IMR-90 (cell line): ENCODE results near the gene SH2D1B. TPM values are rescaled to one million over a fixed set of nuclear protein-coding genes. Genes with fewer than 3 reads are reported as not detected.

Experiments
- ATAC-seq: fragments of 200-7000 bp; cut with Tn5 transposase; 2 replicates; pipeline ENCODE4 v1.9.1; 2020; ENCODE audit warnings: low read depth, mild to moderate bottlenecking, moderate library complexity
- BruUV-seq: library from RNA; stranded (reverse); fragments of 400-500 nt; replicated peaks from 2 replicates; lab custom pipeline; 2021; lab: Mats Ljungman, UMichigan
- CTCF ChIA-PET: fragments of 300-600 bp; formaldehyde crosslinking; extraction: SDS; loops from one replicate; lab custom pipeline; 2021; ENCODE audit warnings: antibody characterized with exemption; lab: Yijun Ruan, JAX
- POLR2A ChIA-PET: fragments of 300-600 bp; sonication (Branson Sonifier 250); formaldehyde crosslinking; loops from one replicate; lab custom pipeline; 2022; ENCODE audit warnings: antibody characterized with exemption; ENCODE audit not compliant: unreplicated experiment; lab: Charles Lee
- DNase-seq: peaks from one replicate; pipeline ENCODE4 v3.0.0; 2013
- H2AFZ ChIP-seq: replicated peaks from 2 replicates; pipeline ENCODE3; 2013; ENCODE audit warnings: low read length, mild to moderate bottlenecking; ENCODE audit not compliant: poor library complexity
- H2AK5ac ChIP-seq: 2 replicates; pipeline ENCODE4 v1.6.1; 2013; ENCODE audit warnings: low read depth, low read length, inconsistent platforms
- H2AK9ac ChIP-seq: replicated peaks from 2 replicates; pipeline ENCODE3; 2013; ENCODE audit warnings: mild to moderate bottlenecking, low read depth, low read length, moderate library complexity; ENCODE audit not compliant: poor library complexity
- H2BK120ac ChIP-seq: 2 replicates; pipeline ENCODE4 v1.6.1; 2013; ENCODE audit warnings: low read depth, low read length, inconsistent platforms
- H2BK15ac ChIP-seq: 3 replicates; pipeline ENCODE4 v1.6.1; 2013; ENCODE audit warnings: low read depth, low read length, inconsistent platforms
- H2BK20ac ChIP-seq: 2 replicates; pipeline ENCODE4 v1.6.1; 2013; ENCODE audit warnings: low read depth, mild to moderate bottlenecking, inconsistent platforms, low read length, moderate library complexity
- H2BK5ac ChIP-seq: 2 replicates; pipeline ENCODE4 v1.6.1; 2013; ENCODE audit warnings: mild to moderate bottlenecking, low read depth, low read length, inconsistent platforms; ENCODE audit not compliant: poor library complexity, severe bottlenecking
- H3K14ac ChIP-seq: replicated peaks from 2 replicates; pipeline ENCODE4 v1.6.1; 2013; ENCODE audit warnings: low read depth, low read length, inconsistent platforms
- H3K18ac ChIP-seq: 2 replicates; pipeline ENCODE4 v1.6.1; 2013; ENCODE audit warnings: low read depth, low read length, control low read depth
- H3K23ac ChIP-seq: 2 replicates; pipeline ENCODE4 v1.6.1; 2013; ENCODE audit warnings: low read depth, low read length, inconsistent platforms
- H3K27ac ChIP-seq: 2 replicates; pipeline ENCODE4 v1.5.1; 2013; ENCODE audit warnings: mild to moderate bottlenecking, control low read depth, low read length; ENCODE audit not compliant: insufficient read depth
- H3K27me3 ChIP-seq: 2 replicates; pipeline ENCODE4 v1.6.1; 2013; ENCODE audit warnings: low read length; ENCODE audit not compliant: control insufficient read depth, insufficient read depth
- H3K36me3 ChIP-seq: 2 replicates; pipeline ENCODE4 v1.6.1; 2013; ENCODE audit warnings: low read length, mixed read lengths; ENCODE audit not compliant: control insufficient read depth, insufficient read depth
- H3K4ac ChIP-seq: 2 replicates; pipeline ENCODE4 v1.6.1; 2013; ENCODE audit warnings: low read depth, low read length, inconsistent platforms
- H3K4me1 ChIP-seq: 2 replicates; pipeline ENCODE4 v1.6.1; 2013; ENCODE audit warnings: low read length, mixed read lengths; ENCODE audit not compliant: control insufficient read depth, insufficient read depth
- H3K4me2 ChIP-seq: 2 replicates; pipeline ENCODE4 v1.6.1; 2013; ENCODE audit warnings: low read depth, mild to moderate bottlenecking, control low read depth, low read length, moderate library complexity
- H3K4me3 ChIP-seq: 2 replicates; pipeline ENCODE4 v1.5.1; 2013; ENCODE audit warnings: low read depth, mild to moderate bottlenecking, control low read depth, low read length, moderate library complexity; ENCODE audit not compliant: insufficient read depth
- H3K56ac ChIP-seq: 2 replicates; pipeline ENCODE4 v1.6.1; 2013; ENCODE audit warnings: low read length, inconsistent platforms; ENCODE audit not compliant: insufficient read depth; ENCODE audit errors: extremely low read depth
- H3K79me1 ChIP-seq, 2 experiments: 2 replicates each; pipeline ENCODE4 v1.6.1; 2013; ENCODE audit warnings: low read length in 2 of 2, inconsistent platforms in 1 of 2, low read depth in 1 of 2
- H3K9ac ChIP-seq: 2 replicates; pipeline ENCODE4 v1.6.1; 2013; ENCODE audit warnings: low read depth, low read length, control low read depth
- H3K9me1 ChIP-seq: 2 replicates; pipeline ENCODE4 v1.6.1; 2013; ENCODE audit warnings: low read length, inconsistent platforms; ENCODE audit not compliant: insufficient read depth
- H3K9me3 ChIP-seq: 2 replicates; pipeline ENCODE4 v1.6.1; 2013; ENCODE audit warnings: low read length; ENCODE audit not compliant: control insufficient read depth, insufficient read depth
- H4K20me1 ChIP-seq: 2 replicates; pipeline ENCODE4 v1.6.1; 2013; ENCODE audit warnings: low read length, inconsistent platforms; ENCODE audit not compliant: insufficient read depth
- H4K5ac ChIP-seq: 2 replicates; pipeline ENCODE4 v1.6.1; 2013; ENCODE audit warnings: mild to moderate bottlenecking, low read depth, low read length, control low read depth
- H4K8ac ChIP-seq, 2 experiments: 2 replicates each; pipeline ENCODE4 v1.6.1; 2013; ENCODE audit warnings: low read depth in 2 of 2, low read length in 2 of 2, control low read depth in 1 of 2, inconsistent platforms in 1 of 2
- H4K91ac ChIP-seq: 2 replicates; pipeline ENCODE4 v1.6.1; 2013; ENCODE audit warnings: low read depth, low read length, inconsistent platforms; ENCODE audit not compliant: insufficient read depth
- BHLHE40 ChIP-seq: fragments of 150-350 bp; IDR thresholded peaks from 2 replicates; pipeline ENCODE4 v1.6.1; 2016; ENCODE audit warnings: mild to moderate bottlenecking, low read depth, low read length
- CEBPB ChIP-seq: IDR thresholded peaks from 2 replicates; pipeline ENCODE4 v1.6.1; 2012; ENCODE audit warnings: low read depth, low read length, improper control_type of control experiment
- CTCF ChIP-seq: conservative IDR thresholded peaks from 2 replicates; pipeline ENCODE4 v1.5.1; 2012; ENCODE audit warnings: mild to moderate bottlenecking, low read depth, low read length, improper control_type of control experiment
- ELK1 ChIP-seq: fragments of 150-350 bp; IDR thresholded peaks from 2 replicates; pipeline ENCODE4 v1.6.1; 2016; ENCODE audit warnings: low read depth, mild to moderate bottlenecking, low read length, moderate library complexity, borderline replicate concordance
- FOS ChIP-seq: fragments of 150-350 bp; IDR thresholded peaks from 2 replicates; pipeline ENCODE4 v1.6.1; 2016; ENCODE audit warnings: low read depth, low read length
- MAFK ChIP-seq: IDR thresholded peaks from 2 replicates; pipeline ENCODE4 v1.6.1; 2012; ENCODE audit warnings: low read depth, low read length, improper control_type of control experiment
- MAZ ChIP-seq: IDR thresholded peaks from 2 replicates; pipeline ENCODE4 v1.6.1; 2012; ENCODE audit warnings: low read depth, mild to moderate bottlenecking, low read length, improper control_type of control experiment, moderate library complexity, borderline replicate concordance
- MXI1 ChIP-seq: IDR thresholded peaks from 2 replicates; pipeline ENCODE4 v1.6.1; 2012; ENCODE audit warnings: low read depth, mild to moderate bottlenecking, low read length, moderate library complexity, borderline replicate concordance
- NFE2L2 ChIP-seq: fragments of 150-350 bp; IDR thresholded peaks from 2 replicates; pipeline ENCODE4 v1.6.1; 2016; ENCODE audit warnings: low read depth, mild to moderate bottlenecking, low read length
- POLR2A ChIP-seq: IDR thresholded peaks from 2 replicates; pipeline ENCODE4 v1.6.1; 2012; ENCODE audit warnings: mild to moderate bottlenecking, low read depth, low read length
- RAD21 ChIP-seq: IDR thresholded peaks from 2 replicates; pipeline ENCODE4 v1.6.1; 2012; ENCODE audit warnings: low read length, improper control_type of control experiment
- RCOR1 ChIP-seq: IDR thresholded peaks from 2 replicates; pipeline ENCODE4 v1.6.1; 2012; ENCODE audit warnings: mild to moderate bottlenecking, low read length, improper control_type of control experiment; ENCODE audit not compliant: insufficient replicate concordance
- SMC3 ChIP-seq: fragments of 150-350 bp; IDR thresholded peaks from 2 replicates; pipeline ENCODE4 v1.6.1; 2016; ENCODE audit warnings: low read depth, mild to moderate bottlenecking, antibody characterized with exemption, low read length, moderate library complexity
- USF2 ChIP-seq: fragments of 150-350 bp; IDR thresholded peaks from 2 replicates; pipeline ENCODE4 v1.6.1; 2017; ENCODE audit warnings: mild to moderate bottlenecking, antibody characterized with exemption, low read length, low read depth
- WGBS, 2 experiments: methylation state at CpG; one replicate each; pipeline versions ENCODE4 v1.1.5 to v1.1.7; 2013; ENCODE audit warnings: missing lambda C conversion rate in 2 of 2; ENCODE audit not compliant: insufficient read length in 1 of 2; ENCODE audit errors: extremely low coverage in 2 of 2; 5-methylcytosine and 5-hydroxymethylcytosine counted together
- dilution Hi-C: fragments of 300-500 bp; cut with HindIII; formaldehyde crosslinking; loops from one replicate; pipeline ENCODE4 v1.14.3; 2018; ENCODE audit warnings: low sequenced_read_pairs; ENCODE audit not compliant: unreplicated experiment
- in situ Hi-C: fragments of 300-500 bp; cut with MboI; formaldehyde crosslinking; loops from 3 replicates; pipeline ENCODE4 v1.14.3; 2019; ENCODE audit warnings: low sequenced_read_pairs, inconsistent platforms, mixed read lengths
- intact Hi-C: fragments of 100-400 bp; cut with micrococcal nuclease; formaldehyde crosslinking; loops from 2 replicates; pipeline ENCODE4 v1.10.0; 2022
- polyA plus RNA-seq, 3 experiments: library from polyadenylated mRNA; depleted of rRNA; stranded (reverse); fragments of >200 nt; gene quantifications; 2 replicates each; pipeline ENCODE4 v1.2.3, GENCODE V29; 2012; ENCODE audit warnings: low replicate concordance in 1 of 3
- total RNA-seq: library from RNA; depleted of rRNA; stranded (reverse); fragments of >200 nt; gene quantifications from 2 replicates; pipeline ENCODE4 v1.2.3, GENCODE V29; 2012

Gene SH2D1B
- total and polyA plus RNA-seq, 2 of the 4 experiments (the other 2 are of a cell fraction) = 0.03 to 0.18 TPM

GRCh38 chr1:162417650-162418049 is 5.7 kb upstream of the SH2D1B start:
- in situ Hi-C loops (no loop called here), dilution Hi-C loops (no loop called here), intact Hi-C loops (no loop called here)
- Histone ChIP-seq H2BK20ac (no peak overlapping the region), H3K14ac (no peak overlapping the region), H3K36me3 (no peaks in the 10 kb centered on the region), H2AK9ac (no peak overlapping the region), H3K27ac (no peak overlapping the region), H3K4me2 (no peak overlapping the region), H3K4me3 (no peak overlapping the region), H4K20me1 (no peaks in the 10 kb centered on the region), H2BK5ac (no peak overlapping the region), H3K23ac (no peak overlapping the region), H3K4me1 (no peaks in the 10 kb centered on the region; the same call in 1 of the 2 replicates), H2BK15ac (no peak overlapping the region), H4K5ac (no peak overlapping the region), H4K91ac (no peak overlapping the region), H3K9me3 (no peaks in the 10 kb centered on the region), H2BK120ac (no peak overlapping the region), H3K9ac (no peak overlapping the region), H2AFZ (no peak overlapping the region), H3K4ac (no peak overlapping the region), H3K27me3 (no peaks in the 10 kb centered on the region), H3K56ac (no peak overlapping the region), H3K9me1 (no peaks in the 10 kb centered on the region; the same call in 1 of the 2 replicates), H3K18ac (no peak overlapping the region), H4K8ac (no peak overlapping the region), H2AK5ac (no peak overlapping the region), H3K79me1 (no peaks in the 10 kb centered on the region)
- DNase-seq (no peak), ATAC-seq (no peak)
- BruUV-seq = no TSS peak
- no CpG with 5 or more reads among the region's 7 CpGs for WGBS, 2 experiments
- CTCF ChIA-PET = no interaction called here
- POLR2A ChIA-PET = no interaction called here
- no peak for TF ChIP-seq MAZ
- TF ChIP-seq MAFK = no peak
- TF ChIP-seq RAD21 = no peak
- TF ChIP-seq MXI1 = no peak
- TF ChIP-seq CTCF = no peak
- no peak for TF ChIP-seq RCOR1
- TF ChIP-seq POLR2A = no peak
- no peak for TF ChIP-seq SMC3
- TF ChIP-seq BHLHE40 = no peak
- TF ChIP-seq ELK1 = no peak
- TF ChIP-seq NFE2L2 = no peak
- TF ChIP-seq FOS = no peak
- TF ChIP-seq CEBPB = no peak
- TF ChIP-seq USF2 = no peak
